Adipocyte (in vitro differentiated cells): ENCODE results near the gene ZDHHC3.
A peak's percentile ranks its signal among the peaks of the same experiment; 100 is the strongest.

Experiments used
- DNase-seq: peaks from one replicate; pipeline ENCODE4 v3.0.0-alpha.2; 2015; ENCODE audit warnings: low read depth
- H3K27me3 ChIP-seq: replicated peaks from 2 replicates; pipeline ENCODE4 v1.7.0; 2013; ENCODE audit warnings: mild to moderate bottlenecking, low read length, moderate library complexity; ENCODE audit not compliant: control insufficient read depth, insufficient read depth
- H3K36me3 ChIP-seq: 2 replicates; pipeline ENCODE4 v1.7.0; 2013; ENCODE audit warnings: low read length, mild to moderate bottlenecking, moderate library complexity; ENCODE audit not compliant: control insufficient read depth, insufficient read depth, severe bottlenecking
- H3K4me1 ChIP-seq: 2 replicates; pipeline ENCODE4 v1.7.0; 2013; ENCODE audit warnings: mild to moderate bottlenecking, low read length, moderate library complexity; ENCODE audit not compliant: control insufficient read depth, insufficient read depth
- H3K4me3 ChIP-seq: 2 replicates; pipeline ENCODE4 v1.7.0; 2013; ENCODE audit warnings: mild to moderate bottlenecking, low read length, moderate library complexity
- H3K9ac ChIP-seq: 2 replicates; pipeline ENCODE4 v1.7.0; 2013; ENCODE audit warnings: mild to moderate bottlenecking, low read length, moderate library complexity
- H3K9me3 ChIP-seq: 2 replicates; pipeline ENCODE4 v1.7.0; 2013; ENCODE audit warnings: mild to moderate bottlenecking, low read length, moderate library complexity; ENCODE audit not compliant: control insufficient read depth

Gene ZDHHC3

DNA sequence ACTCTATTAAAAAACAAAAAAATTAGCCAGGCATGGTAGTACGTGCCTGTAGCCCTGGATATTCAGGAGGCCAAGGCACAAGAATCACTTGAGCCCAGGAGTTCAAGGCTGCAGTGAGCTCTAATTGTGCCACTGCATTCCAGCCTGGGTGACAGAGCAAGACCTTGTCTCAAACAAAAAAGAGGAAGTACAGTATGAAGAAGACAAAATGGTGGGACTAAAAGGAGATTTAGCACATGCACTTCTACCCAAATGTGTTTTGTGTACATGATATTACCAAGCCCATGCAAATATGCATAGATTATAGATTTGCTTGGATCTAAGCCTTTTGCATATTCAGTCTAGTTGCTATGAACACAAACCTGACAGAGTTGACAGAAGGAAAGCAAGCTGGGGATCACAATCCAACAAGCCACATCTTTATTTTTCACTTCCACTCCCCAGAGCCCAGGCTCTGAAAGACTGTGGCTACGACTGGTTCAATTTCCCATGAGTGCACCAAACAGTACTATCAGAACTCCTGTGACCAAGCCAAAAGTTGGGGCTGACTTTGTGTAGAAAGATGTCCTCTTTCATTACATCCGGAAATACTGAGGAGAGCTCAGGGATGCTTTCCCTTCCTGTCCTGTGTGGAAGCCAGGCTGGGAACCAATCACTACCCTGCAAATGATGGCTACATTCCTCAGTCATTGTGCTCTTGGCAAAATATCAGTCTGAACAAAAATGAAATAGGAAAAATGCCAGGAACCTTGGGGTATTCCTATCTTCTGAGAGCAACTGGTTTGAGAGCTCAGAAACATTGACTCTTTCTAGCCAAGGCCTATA lies 52.1 kb downstream of the ZDHHC3 start:
- peak; percentile 26 for DNase-seq
- no peak overlapping the region for H3K9ac ChIP-seq
- no peaks in the 10 kb centered on the region for H3K27me3 ChIP-seq
- peaks cover 65% of the 10 kb centered on the region for H3K36me3 ChIP-seq
- peaks cover 12% of the 10 kb centered on the region for H3K4me1 ChIP-seq
- H3K4me3 ChIP-seq: no peak overlapping the region
- H3K9me3 ChIP-seq: no peaks in the 10 kb centered on the region

GRCh38 chr3:44920081-44920480 lies 55.9 kb downstream of the ZDHHC3 start:
- Histone ChIP-seq H3K27me3 (no peaks in the 10 kb centered on the region), H3K4me1 (peaks cover 12% of the 10 kb centered on the region), H3K36me3 (peaks cover 41% of the 10 kb centered on the region), H3K4me3 (no peak overlapping the region), H3K9ac (no peak overlapping the region), H3K9me3 (no peaks in the 10 kb centered on the region)
- no peak for DNase-seq

DNA sequence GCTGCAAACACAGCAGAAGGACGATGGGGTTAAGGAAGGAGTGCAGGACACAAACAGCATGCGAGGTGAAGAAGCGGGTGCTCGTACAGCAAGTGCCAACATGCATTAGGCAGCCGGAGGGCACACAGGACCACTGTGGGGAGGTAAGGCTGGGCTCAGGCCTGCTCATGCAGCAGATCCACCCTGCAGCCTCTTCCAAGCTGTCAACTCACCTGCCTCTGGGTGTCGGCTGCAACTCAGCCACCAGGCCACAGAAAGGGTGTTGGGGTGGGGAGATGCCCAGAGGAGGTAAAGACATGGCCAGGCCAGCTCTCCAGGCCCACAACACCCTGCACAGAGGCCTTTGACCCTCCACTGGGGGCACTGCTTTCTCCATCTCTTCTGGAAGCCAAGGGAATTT lies 57.4 kb downstream of the ZDHHC3 start:
- Histone ChIP-seq H3K4me3 (no peak overlapping the region), H3K36me3 (peaks cover 41% of the 10 kb centered on the region), H3K9ac (no peak overlapping the region), H3K9me3 (no peaks in the 10 kb centered on the region), H3K4me1 (no peaks in the 10 kb centered on the region), H3K27me3 (no peaks in the 10 kb centered on the region)
- no peak for DNase-seq

DNA sequence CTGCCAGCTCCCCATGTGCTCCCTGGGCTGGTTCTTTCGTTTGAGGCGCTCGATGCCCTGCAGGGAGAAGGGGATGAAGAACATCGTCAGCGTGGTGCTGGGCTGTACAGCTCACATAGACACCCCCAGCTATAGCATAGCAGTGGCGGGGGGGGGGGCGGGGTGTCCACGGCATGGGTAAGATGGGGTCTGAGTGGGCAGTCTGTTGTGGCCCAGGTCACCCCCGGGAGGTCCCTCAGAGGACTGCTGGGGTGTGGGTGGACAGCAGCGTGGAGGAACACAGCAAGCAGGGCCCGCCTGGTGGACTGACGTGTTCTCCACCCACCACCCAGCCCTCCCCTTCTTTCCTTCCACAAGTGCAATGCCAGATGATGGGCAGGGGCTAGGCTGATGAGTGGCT lies 57.9 kb downstream of the ZDHHC3 start:
- H3K27me3 ChIP-seq: no peaks in the 10 kb centered on the region
- no peaks in the 10 kb centered on the region for H3K9me3 ChIP-seq
- H3K4me1 ChIP-seq: no peaks in the 10 kb centered on the region
- no peak overlapping the region for H3K9ac ChIP-seq
- DNase-seq: no peak
- H3K36me3 ChIP-seq: peaks cover 41% of the 10 kb centered on the region
- no peak overlapping the region for H3K4me3 ChIP-seq

- Histone ChIP-seq H3K27me3 (no peaks in the 10 kb centered on the region), H3K4me3 (no peak overlapping the region), H3K4me1 (no peaks in the 10 kb centered on the region), H3K9me3 (peaks cover 2% of the 10 kb centered on the region), H3K36me3 (peaks cover 23% of the 10 kb centered on the region), H3K9ac (no peak overlapping the region)
- no peak for DNase-seq
Observed at GRCh38 chr3:44915702-44916438, 60.1 kb downstream of the ZDHHC3 start.

DNA sequence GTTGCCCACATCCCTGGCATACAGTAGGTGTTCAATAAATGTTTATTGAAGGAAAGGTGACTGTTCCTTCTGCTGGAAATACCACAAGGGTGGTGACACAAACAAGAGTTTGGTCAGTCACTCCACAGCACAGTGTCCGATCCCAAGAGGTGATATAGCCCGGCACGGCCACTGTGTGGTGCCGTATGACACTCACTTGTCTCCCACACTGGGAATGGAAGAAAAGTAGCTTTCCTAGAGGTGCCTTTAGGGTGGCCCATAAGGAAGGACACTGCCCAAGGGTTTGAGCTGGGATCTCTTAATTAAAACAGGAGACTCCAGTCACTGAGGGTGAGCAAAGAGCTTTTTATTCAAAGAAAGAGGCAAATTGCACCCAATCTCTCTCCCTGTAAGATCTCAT lies 61.0 kb downstream of the ZDHHC3 start:
- Histone ChIP-seq H3K9me3 (peaks cover 12% of the 10 kb centered on the region), H3K9ac (no peak overlapping the region), H3K36me3 (peaks cover 15% of the 10 kb centered on the region), H3K4me3 (no peak overlapping the region), H3K27me3 (no peaks in the 10 kb centered on the region), H3K4me1 (no peaks in the 10 kb centered on the region)
- peak; percentile 19 for DNase-seq

- no peak overlapping the region for H3K9ac ChIP-seq
- no peaks in the 10 kb centered on the region for H3K4me1 ChIP-seq
- no peaks in the 10 kb centered on the region for H3K27me3 ChIP-seq
- DNase-seq: peak; percentile 80
- peaks cover 21% of the 10 kb centered on the region for H3K9me3 ChIP-seq
- H3K36me3 ChIP-seq: peaks cover 14% of the 10 kb centered on the region
- H3K4me3 ChIP-seq: no peak overlapping the region
Observed at GRCh38 chr3:44913868-44914468, 62.0 kb downstream of the ZDHHC3 start.

- no peaks in the 10 kb centered on the region for H3K4me1 ChIP-seq
- no peak overlapping the region for H3K9ac ChIP-seq
- no peak overlapping the region for H3K4me3 ChIP-seq
- DNase-seq: no peak
- H3K9me3 ChIP-seq: peaks cover 36% of the 10 kb centered on the region
- no peaks in the 10 kb centered on the region for H3K36me3 ChIP-seq
- no peaks in the 10 kb centered on the region for H3K27me3 ChIP-seq
Observed at GRCh38 chr3:44910693-44911092, 65.3 kb downstream of the ZDHHC3 start.

DNA sequence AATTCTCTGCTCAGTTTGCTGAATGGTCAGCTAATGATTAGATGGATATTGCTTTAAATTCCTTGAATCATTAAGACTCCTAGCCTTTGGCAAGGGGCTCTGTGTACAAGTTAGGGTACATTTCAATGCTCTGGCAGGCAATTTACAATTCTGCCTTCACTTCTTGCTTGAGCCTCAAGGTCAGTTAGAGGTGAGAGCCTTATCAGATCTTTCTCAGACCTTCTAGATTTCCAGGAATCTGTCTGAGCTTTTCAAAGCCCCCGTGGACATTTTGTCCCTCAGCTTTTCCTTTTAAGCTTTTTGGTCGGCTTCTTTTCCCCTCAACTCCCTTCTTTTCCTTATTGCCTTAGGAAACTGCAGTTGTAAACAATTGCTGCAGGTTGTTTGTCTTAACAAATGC lies 66.9 kb downstream of the ZDHHC3 start:
- H3K36me3 ChIP-seq: no peaks in the 10 kb centered on the region
- no peak overlapping the region for H3K9ac ChIP-seq
- no peaks in the 10 kb centered on the region for H3K4me1 ChIP-seq
- no peak overlapping the region for H3K4me3 ChIP-seq
- H3K27me3 ChIP-seq: no peaks in the 10 kb centered on the region
- DNase-seq: no peak
- H3K9me3 ChIP-seq: peaks cover 39% of the 10 kb centered on the region

DNA sequence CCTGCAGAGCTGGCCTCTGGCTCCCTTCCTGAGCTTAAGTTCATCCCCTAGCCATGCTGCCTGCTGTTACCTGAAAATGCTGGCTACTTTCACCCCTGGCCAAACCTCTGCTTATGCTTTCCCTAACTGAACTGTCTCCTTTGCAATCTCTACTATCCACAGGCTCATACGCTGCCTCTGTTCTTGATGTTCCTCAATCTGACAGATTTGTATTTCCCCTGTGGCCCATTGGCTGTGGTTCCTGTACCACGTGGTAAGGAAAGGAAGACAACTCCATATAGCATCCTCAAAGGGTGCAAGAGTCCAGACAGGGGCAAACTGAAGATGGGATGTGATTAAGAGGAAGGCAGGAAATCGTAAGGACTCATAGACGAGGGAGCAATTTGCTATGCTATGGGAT lies 68.4 kb downstream of the ZDHHC3 start:
- H3K9ac ChIP-seq: no peak overlapping the region
- DNase-seq: no peak
- H3K4me3 ChIP-seq: no peak overlapping the region
- peaks cover 39% of the 10 kb centered on the region for H3K9me3 ChIP-seq
- no peaks in the 10 kb centered on the region for H3K36me3 ChIP-seq
- no peaks in the 10 kb centered on the region for H3K27me3 ChIP-seq
- H3K4me1 ChIP-seq: no peaks in the 10 kb centered on the region

GRCh38 chr3:44906997-44907396 lies 69.0 kb downstream of the ZDHHC3 start:
- Histone ChIP-seq H3K4me3 (no peak overlapping the region), H3K27me3 (no peaks in the 10 kb centered on the region), H3K4me1 (no peaks in the 10 kb centered on the region), H3K9ac (no peak overlapping the region), H3K9me3 (peaks cover 39% of the 10 kb centered on the region), H3K36me3 (no peaks in the 10 kb centered on the region)
- DNase-seq: no peak
